Caki2 (cell line): ENCODE results near the gene FAM204A. TPM values are rescaled to one million over a fixed set of nuclear protein-coding genes. Genes with fewer than 3 reads are reported as not detected.

Source experiments
- DNase-seq: peaks from one replicate; pipeline ENCODE4 v3.0.0-alpha.2; 2015; ENCODE audit warnings: low read depth
- in situ Hi-C: cut with HindIII; loops from 2 replicates; pipeline ENCODE4 v1.10.0; 2016; ENCODE audit warnings: low sequenced_read_pairs, low pct_unique_long_range_greater_than_20kb, mixed read lengths
- total RNA-seq: library from RNA; depleted of rRNA; stranded (reverse); fragments of >200 nt; shearing (Covaris generic); gene quantifications from 2 replicates; pipeline ENCODE4 v1.2.3, GENCODE V29; 2014; ENCODE audit warnings: low replicate concordance

Gene FAM204A
- total RNA-seq, 1 experiment from 2014 or later: 79.3 TPM

- in situ Hi-C loops: no loop called here
- DNase-seq: no peak
Measured at GRCh38 chr10:118337356-118337755, 4.8 kb downstream of the FAM204A start.

- no peak for DNase-seq
- in situ Hi-C loops: no loop called here
Measured at GRCh38 chr10:118333871-118334270, 8.3 kb downstream of the FAM204A start.

- peak; percentile 27 for DNase-seq
- in situ Hi-C loops: no loop called here
Measured at GRCh38 chr10:118332948-118333710, 9.0 kb downstream of the FAM204A start.

- in situ Hi-C loops: no loop called here
- no peak for DNase-seq
Measured at GRCh38 chr10:118332236-118332635, 9.9 kb downstream of the FAM204A start.

GRCh38 chr10:118330295-118331076 is 11.6 kb downstream of the FAM204A start:
- in situ Hi-C loops: no loop called here
- no peak for DNase-seq

- DNase-seq: no peak
- in situ Hi-C loops: no loop called here
Measured at GRCh38 chr10:118324140-118324539, 18.0 kb downstream of the FAM204A start.

- in situ Hi-C loops: no loop called here
Measured at GRCh38 chr10:118321724-118322575, 20.2 kb downstream of the FAM204A start.

GRCh38 chr10:118315629-118316028 is 26.5 kb downstream of the FAM204A start:
- in situ Hi-C loops: no loop called here
- DNase-seq: no peak

More at GRCh38 chr10:118321724-118322575, 20.2 kb downstream of the FAM204A start:
- no peak for DNase-seq

GRCh38 chr10:118314882-118315281 is 27.2 kb downstream of the FAM204A start:
- in situ Hi-C loops: no loop called here
- DNase-seq: no peak

- in situ Hi-C loops: no loop called here
- no peak for DNase-seq
Measured at GRCh38 chr10:118311505-118311904, 30.6 kb downstream of the FAM204A start.

- DNase-seq: no peak
- in situ Hi-C loops: no loop called here
Measured at GRCh38 chr10:118310822-118311221, 31.3 kb downstream of the FAM204A start.

- in situ Hi-C loops: no loop called here
- DNase-seq: no peak
Measured at GRCh38 chr10:118309911-118310310, 32.2 kb downstream of the FAM204A start.

GRCh38 chr10:118308664-118309063 is 33.5 kb downstream of the FAM204A start:
- no peak for DNase-seq
- in situ Hi-C loops: no loop called here

- in situ Hi-C loops: no loop called here
- DNase-seq: no peak
Measured at GRCh38 chr10:118307859-118308258, 34.3 kb downstream of the FAM204A start.

GRCh38 chr10:118307220-118307619 is 34.9 kb downstream of the FAM204A start:
- in situ Hi-C loops: no loop called here

GRCh38 chr10:118305730-118306129 is 36.4 kb downstream of the FAM204A start:
- in situ Hi-C loops: no loop called here
- DNase-seq: no peak

More at GRCh38 chr10:118307220-118307619, 34.9 kb downstream of the FAM204A start:
- DNase-seq: no peak

- no peak for DNase-seq
- in situ Hi-C loops: no loop called here
Measured at GRCh38 chr10:118304521-118304920, 37.6 kb downstream of the FAM204A start.

GRCh38 chr10:118301211-118301610 is 40.9 kb downstream of the FAM204A start:
- in situ Hi-C loops: no loop called here
- no peak for DNase-seq

- DNase-seq: no peak
- in situ Hi-C loops: no loop called here
Measured at GRCh38 chr10:118300320-118300719, 41.8 kb downstream of the FAM204A start.
